MM.1S (cell line): ENCODE results near the gene TTC28.

Source experiments
- CTCF ChIP-seq: fragments of 300-600 bp; sonication (generic); IDR thresholded peaks from 2 replicates; pipeline ENCODE4 v1.5.1; 2016; ENCODE audit warnings: antibody characterized with exemption, low read length, mixed read lengths
- EZH2 ChIP-seq: fragments of 300-600 bp; sonication (generic); optimal IDR thresholded peaks from 2 replicates; pipeline ENCODE3; 2017; ENCODE audit warnings: low read depth, mild to moderate bottlenecking, antibody characterized with exemption, low read length, mixed read lengths

GRCh38 chr22:28053896-28054818, 625.5 kb downstream of the TTC28 start:
- TF ChIP-seq EZH2 (no peak), CTCF (no peak)
